A549 treated with RU486 at 1 μM for 4 hours (cell line): ENCODE results near the gene FLACC1. TPM values are rescaled to one million over a fixed set of nuclear protein-coding genes. Genes with fewer than 3 reads are reported as not detected.

Experiments used
- total RNA-seq: library from RNA; stranded (reverse); fragments of 200-300 nt; extraction: Qiagen RNA extraction; gene quantifications from 5 replicates; pipeline ENCODE4 v1.2.3, GENCODE V29; 2022; ENCODE audit warnings: low read depth

The FLACC1 gene
- 0.20 to 0.32 TPM in 2 of 5 replicates, not detected in the others for total RNA-seq

GRCh38 chr2:201357221-201357620 lies at the start of gene FLACC1:
Gene FLACC1, minus strand, starts transcription at chr2:201357345. Its CDS starts 5,941 bp downstream, at chr2:201351404.

GRCh38 chr2:201260302-201260800 lies 96.8 kb downstream of the FLACC1 start, which contains the start of gene CASP8:
Gene CASP8, plus strand, starts transcription at chr2:201260536. Its CDS starts 5,951 bp downstream, at chr2:201266487.

Other genes with a start within 250 kb of the FLACC1 start
- 70.8 to 82.4 TPM (median 78.8 TPM) in 5 replicates for gene CFLAR, start 241.2 kb downstream of the FLACC1 start, total RNA-seq
- 1.5 to 3.2 TPM (median 2.1 TPM) in 5 replicates for gene CASP10, start 174.2 kb downstream of the FLACC1 start, total RNA-seq
- 34.3 to 40.4 TPM (median 36.8 TPM) in 5 replicates for gene CASP8, start 96.8 kb downstream of the FLACC1 start, total RNA-seq
- 8.9 to 14.4 TPM (median 13.2 TPM) in 5 replicates for gene TRAK2, start 94.1 kb upstream of the FLACC1 start, total RNA-seq
- 19.8 to 26.6 TPM (median 26.1 TPM) in 5 replicates for gene STRADB, start 94.4 kb upstream of the FLACC1 start, total RNA-seq